Measurements from ENCODE around the gene MAST3. TPM values are rescaled to one million over a fixed set of nuclear protein-coding genes. Genes with fewer than 3 reads are reported as not detected.

The MAST3 gene
- total RNA-seq, 1 donor from 2014 or later: 10.7 TPM

- Mint-ChIP-seq H3K9me3 (ENCODE audit: low read depth) (no peaks in the 10 kb centered on the region), H3K27ac (no peak overlapping the region), H3K4me3 (ENCODE audit: low read depth) (no peak overlapping the region), H3K27me3 (peaks cover 6% of the 10 kb centered on the region), H3K4me1 (ENCODE audit: low read depth) (no peaks in the 10 kb centered on the region), H3K36me3 (ENCODE audit: insufficient read depth) (no peaks in the 10 kb centered on the region)
- DNase-seq (ENCODE audit: low spot score, unreplicated experiment): no peak
- no peak for TF ChIP-seq CTCF (IDR thresholded peaks at IDR 0.05; ENCODE audit: unreplicated experiment)
Measured at GRCh38 chr19:18091217-18091608, 6.4 kb upstream of the MAST3 start.

GRCh38 chr19:18093439-18094161 is 4.0 kb upstream of the MAST3 start:
- no peaks in the 10 kb centered on the region for H3K4me1 Mint-ChIP-seq (ENCODE audit: low read depth)
- no peak for DNase-seq (ENCODE audit: low spot score, unreplicated experiment)
- H3K4me3 Mint-ChIP-seq (ENCODE audit: low read depth): no peak overlapping the region
- TF ChIP-seq CTCF (IDR thresholded peaks at IDR 0.05; ENCODE audit: unreplicated experiment): no peak
- no peaks in the 10 kb centered on the region for H3K36me3 Mint-ChIP-seq (ENCODE audit: insufficient read depth)
- no peak overlapping the region for H3K27ac Mint-ChIP-seq
- peaks cover 14% of the 10 kb centered on the region for H3K27me3 Mint-ChIP-seq
- no peaks in the 10 kb centered on the region for H3K9me3 Mint-ChIP-seq (ENCODE audit: low read depth)

- H3K4me1 Mint-ChIP-seq (ENCODE audit: low read depth): no peaks in the 10 kb centered on the region
- no peak for DNase-seq (ENCODE audit: low spot score, unreplicated experiment)
- no peaks in the 10 kb centered on the region for H3K36me3 Mint-ChIP-seq (ENCODE audit: insufficient read depth)
- peaks cover 31% of the 10 kb centered on the region for H3K27me3 Mint-ChIP-seq
- H3K27ac Mint-ChIP-seq: no peak overlapping the region
- H3K9me3 Mint-ChIP-seq (ENCODE audit: low read depth): no peaks in the 10 kb centered on the region
- TF ChIP-seq CTCF (IDR thresholded peaks at IDR 0.05; ENCODE audit: unreplicated experiment): no peak
- no peak overlapping the region for H3K4me3 Mint-ChIP-seq (ENCODE audit: low read depth)
Measured at GRCh38 chr19:18096258-18096657, 1.3 kb upstream of the MAST3 start.

GRCh38 chr19:18097993-18098890 is 664 bp downstream of the MAST3 start:
- peaks cover 34% of the 10 kb centered on the region for H3K27me3 Mint-ChIP-seq
- H3K9me3 Mint-ChIP-seq (ENCODE audit: low read depth): no peaks in the 10 kb centered on the region
- no peak for TF ChIP-seq CTCF (IDR thresholded peaks at IDR 0.05; ENCODE audit: unreplicated experiment)
- H3K4me3 Mint-ChIP-seq (ENCODE audit: low read depth): peak overlapping the region; percentile 53
- H3K36me3 Mint-ChIP-seq (ENCODE audit: insufficient read depth): no peaks in the 10 kb centered on the region
- DNase-seq (ENCODE audit: low spot score, unreplicated experiment): no peak
- H3K27ac Mint-ChIP-seq: no peak overlapping the region
- no peaks in the 10 kb centered on the region for H3K4me1 Mint-ChIP-seq (ENCODE audit: low read depth)

GRCh38 chr19:18098891-18099622 is 1.5 kb downstream of the MAST3 start:
- Mint-ChIP-seq H3K27me3 (peaks cover 34% of the 10 kb centered on the region), H3K4me1 (ENCODE audit: low read depth) (no peaks in the 10 kb centered on the region), H3K9me3 (ENCODE audit: low read depth) (no peaks in the 10 kb centered on the region), H3K27ac (no peak overlapping the region), H3K36me3 (ENCODE audit: insufficient read depth) (no peaks in the 10 kb centered on the region), H3K4me3 (ENCODE audit: low read depth) (peak overlapping the region; percentile 53)
- no peak for DNase-seq (ENCODE audit: low spot score, unreplicated experiment)
- no peak for TF ChIP-seq CTCF (IDR thresholded peaks at IDR 0.05; ENCODE audit: unreplicated experiment)
